GM19193 (cell line): ENCODE data around the gene AFAP1L2.

ENCODE experiments used
- POLR2A ChIP-seq: IDR thresholded peaks from 4 replicates; pipeline ENCODE4 v1.6.1; 2011; ENCODE audit not compliant: insufficient read depth, insufficient read length; ENCODE audit errors: extremely low read depth

The AFAP1L2 gene

DNA sequence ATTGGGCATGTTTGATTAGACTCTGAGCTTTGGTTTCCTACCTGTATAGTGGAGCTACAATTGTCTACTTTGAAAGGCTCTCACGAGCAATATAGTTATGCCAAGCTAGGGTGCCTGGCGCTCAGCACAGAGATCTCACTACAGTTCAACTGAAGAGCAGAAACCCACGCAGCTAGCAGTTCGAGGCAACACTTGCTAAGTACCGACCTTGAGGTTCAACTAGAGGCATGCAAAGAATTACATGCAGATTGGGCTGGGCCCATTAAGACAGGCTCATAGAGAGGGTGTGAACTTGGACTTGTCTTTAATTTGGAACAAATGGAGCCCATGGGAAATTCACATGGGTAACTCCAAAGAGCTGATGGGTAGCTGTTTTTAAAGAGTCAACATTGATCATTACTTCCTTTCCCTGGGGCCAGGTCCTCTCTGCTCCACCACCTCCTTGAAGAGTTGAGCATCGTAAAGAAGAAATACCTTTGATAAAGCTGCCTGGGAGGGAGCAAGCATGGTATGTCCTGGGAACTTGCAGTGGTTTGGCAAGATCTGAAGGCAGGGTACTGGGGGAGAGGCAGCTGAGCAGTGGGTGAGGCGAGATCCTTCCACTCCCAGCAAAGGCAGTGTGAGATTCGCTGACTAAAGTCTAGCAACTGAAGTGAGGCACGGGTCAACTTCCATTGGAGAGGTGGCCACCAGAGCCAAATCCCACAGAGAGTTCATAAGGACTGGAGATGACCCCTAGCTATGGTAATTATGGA, 25.5 kb upstream of the AFAP1L2 start:
- TF ChIP-seq POLR2A = no peak

- no peak for TF ChIP-seq POLR2A
These were observed 23.0 kb upstream of the AFAP1L2 start for GRCh38 chr10:114427124-114427852.

GRCh38 chr10:114426476-114426875, 22.2 kb upstream of the AFAP1L2 start:
- no peak for TF ChIP-seq POLR2A

DNA sequence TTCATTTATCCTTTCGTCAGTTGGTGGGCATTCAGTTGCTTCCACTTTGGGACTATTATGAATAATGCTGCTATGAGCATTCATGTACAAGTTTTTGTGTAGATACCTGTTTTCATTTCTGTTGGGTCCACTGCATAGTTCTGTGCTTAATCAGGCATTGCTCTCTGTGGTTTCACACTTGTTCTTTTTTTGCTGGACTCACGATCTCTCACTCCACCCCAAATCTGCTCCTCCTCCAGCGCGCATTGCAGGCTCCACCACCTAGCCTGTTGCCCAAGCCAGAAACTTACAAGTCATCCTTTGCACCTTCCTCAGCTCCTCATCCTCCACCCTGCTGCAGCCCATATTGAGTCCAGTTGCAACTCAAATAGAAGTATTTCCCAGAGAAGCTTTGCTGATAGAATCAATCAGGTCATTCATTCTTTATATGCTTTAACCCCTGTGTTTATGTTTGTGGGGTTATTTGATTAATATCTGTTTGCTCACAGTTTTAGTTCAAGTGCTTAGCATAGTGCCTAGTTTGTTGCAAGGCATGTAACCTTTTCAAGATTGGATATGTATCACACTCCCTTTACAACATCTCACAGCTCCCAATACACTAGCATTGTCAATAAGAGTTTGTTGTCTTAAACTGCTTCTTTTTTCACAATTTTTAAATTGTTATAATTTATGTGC, 16.6 kb upstream of the AFAP1L2 start:
- no peak for TF ChIP-seq POLR2A

DNA sequence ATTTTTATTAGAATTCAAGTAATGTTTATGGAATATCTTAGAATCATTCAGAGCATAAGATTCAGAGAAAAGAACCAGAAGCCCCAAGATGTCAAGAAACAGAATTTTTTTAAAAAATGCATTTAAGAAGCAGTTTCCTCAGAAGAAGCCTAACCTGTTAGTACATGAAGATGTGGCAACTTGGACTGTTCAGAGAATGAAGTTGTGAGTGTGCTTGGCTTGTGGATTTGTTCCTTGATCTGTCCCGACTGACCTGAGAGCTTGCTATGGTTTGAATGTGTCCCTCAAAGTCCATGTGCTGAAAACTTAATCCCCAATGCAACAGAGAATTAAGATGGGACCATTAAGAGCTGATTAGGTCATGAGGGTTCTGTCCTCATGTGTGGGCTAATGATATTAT, 13.8 kb upstream of the AFAP1L2 start:
- no peak for TF ChIP-seq POLR2A

- no peak for TF ChIP-seq POLR2A
These were observed 8.8 kb upstream of the AFAP1L2 start for GRCh38 chr10:114412907-114413797.

- no peak for TF ChIP-seq POLR2A
These were observed 4.7 kb upstream of the AFAP1L2 start for GRCh38 chr10:114408968-114409444.

GRCh38 chr10:114408112-114408967, 4.0 kb upstream of the AFAP1L2 start:
- no peak for TF ChIP-seq POLR2A

- TF ChIP-seq POLR2A = no peak
These were observed 2.2 kb upstream of the AFAP1L2 start for GRCh38 chr10:114406455-114406854.

DNA sequence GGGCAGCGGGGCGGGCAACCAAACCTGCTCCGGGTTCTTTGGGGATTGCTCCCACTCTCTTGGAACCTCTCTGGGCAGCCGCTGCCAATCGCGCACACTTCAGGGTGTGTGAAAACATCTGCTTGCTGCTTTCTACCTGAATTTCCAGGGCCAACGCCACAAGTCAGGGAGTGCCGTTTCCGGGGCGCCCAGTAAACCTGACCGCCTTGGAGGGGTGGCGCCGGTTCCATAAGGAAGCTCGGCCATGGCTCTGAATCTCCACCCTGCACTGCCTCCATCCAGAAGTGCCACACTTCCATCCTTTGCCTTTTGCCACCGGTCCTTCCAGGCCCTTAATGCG, 679 bp upstream of the AFAP1L2 start:
- no peak for TF ChIP-seq POLR2A

DNA sequence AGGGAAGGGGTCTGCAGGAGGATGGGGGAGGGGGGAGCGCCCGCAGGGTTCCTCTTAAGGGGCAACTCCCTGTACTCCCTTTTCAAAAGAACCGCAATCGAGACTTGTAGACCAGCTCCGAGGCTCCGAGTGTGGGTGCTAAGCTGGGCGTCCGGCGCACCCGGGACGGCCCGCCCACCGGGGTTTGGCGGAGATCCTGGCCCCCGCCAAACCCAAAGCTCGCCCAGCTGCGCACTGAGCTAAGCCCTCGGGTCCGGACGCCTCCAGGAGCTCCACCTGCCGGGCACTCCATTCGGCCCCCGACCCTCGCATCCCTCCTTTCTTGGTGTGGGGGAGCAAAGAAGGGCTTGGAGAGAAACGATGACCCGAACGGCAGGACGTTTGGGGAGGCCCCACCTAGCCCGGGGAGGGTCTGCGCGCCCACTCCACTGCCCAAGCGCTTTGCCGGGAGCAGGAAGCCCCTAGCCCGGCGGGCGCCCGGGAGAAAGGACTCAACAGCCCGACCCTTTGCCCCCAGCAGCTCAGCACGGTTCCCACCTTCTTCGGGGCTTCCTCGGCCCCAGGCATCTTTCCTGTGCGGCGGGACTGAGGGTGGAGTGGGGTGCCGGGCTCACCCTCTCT, 651 bp downstream of the AFAP1L2 start:
- TF ChIP-seq POLR2A = no peak

DNA sequence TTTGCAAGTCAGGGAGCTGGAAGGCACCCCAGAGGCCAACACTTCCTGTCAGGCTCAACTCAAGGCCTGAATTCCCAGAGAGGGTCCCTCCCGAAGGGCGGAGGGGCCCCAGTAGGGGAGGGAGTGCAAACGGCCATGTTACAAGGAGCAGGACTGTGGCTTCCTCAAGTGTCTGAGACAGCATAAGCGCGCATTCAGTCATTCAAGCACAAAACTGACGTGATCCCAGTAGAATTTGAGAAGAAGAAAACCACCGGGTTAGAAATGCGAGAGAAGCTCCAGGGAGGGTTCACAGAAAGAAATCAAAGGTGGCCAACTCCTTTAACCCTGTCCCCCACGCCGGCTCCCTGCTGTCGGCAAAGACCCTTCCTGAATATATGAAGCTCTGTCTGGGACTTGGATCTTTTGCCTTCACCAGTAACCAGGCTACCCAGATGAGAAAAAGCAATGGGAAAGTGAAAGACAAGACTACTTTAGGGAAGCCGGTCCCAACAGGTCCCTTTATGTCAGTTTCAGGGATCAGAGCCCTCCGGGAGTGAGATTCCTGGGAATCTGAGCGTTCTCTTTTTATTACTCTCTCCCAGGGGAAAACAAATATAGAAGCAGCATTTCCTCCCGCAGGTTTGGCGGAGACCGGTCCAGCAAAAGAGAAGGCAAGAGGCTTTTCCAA, 1.3 kb downstream of the AFAP1L2 start:
- no peak for TF ChIP-seq POLR2A

DNA sequence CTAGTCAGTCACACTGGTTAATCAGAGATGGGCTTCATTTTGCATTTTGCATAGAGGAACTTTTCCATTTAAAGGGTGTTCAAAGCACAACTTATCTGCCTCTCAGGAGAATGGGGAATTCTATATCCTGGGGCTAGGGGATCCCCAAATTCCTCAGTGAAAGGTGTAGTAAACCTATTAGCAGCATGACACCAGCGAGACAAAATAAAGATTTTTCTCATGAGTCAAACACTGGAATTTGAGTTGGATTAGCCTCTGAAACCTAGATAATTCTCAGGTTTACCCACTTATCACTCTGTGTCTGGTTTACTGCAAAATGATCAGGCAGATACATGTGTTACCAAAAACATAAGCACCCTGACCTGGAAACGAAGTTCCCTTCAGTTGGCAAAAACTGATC, 2.1 kb downstream of the AFAP1L2 start:
- TF ChIP-seq POLR2A = no peak
